Neutrophil (primary cell): ENCODE measurements around the gene NDUFA9.

ENCODE experiments used
- H3K27ac ChIP-seq: fragments of 200-600 bp; sonication (generic); 2 replicates; pipeline ENCODE4 v1.5.1; 2016; ENCODE audit warnings: mild to moderate bottlenecking, moderate library complexity
- H3K27me3 ChIP-seq: fragments of 200-600 bp; sonication (generic); 2 replicates; pipeline ENCODE4 v1.6.0; 2016; ENCODE audit warnings: mild to moderate bottlenecking
- H3K36me3 ChIP-seq: fragments of 200-600 bp; sonication (generic); 2 replicates; pipeline ENCODE4 v1.5.1; 2017
- H3K4me1 ChIP-seq, 2 experiments: fragments of 200-600 bp in 1 of 2; sonication (generic) in 1 of 2; 1 replicate in 1 of 2; 2 replicates in 1 of 2; pipeline versions ENCODE4 v1.5.1 to v1.6.1; 2013 to 2016; ENCODE audit warnings: low read depth in 1 of 2, low read length in 1 of 2, mild to moderate bottlenecking in 1 of 2, moderate library complexity in 1 of 2; ENCODE audit not compliant: control insufficient read depth in 1 of 2, insufficient read depth in 1 of 2
- H3K4me3 ChIP-seq, 2 experiments: fragments of 200-600 bp in 1 of 2; sonication (generic) in 1 of 2; 1 replicate in 1 of 2; 2 replicates in 1 of 2; pipeline ENCODE4 v1.5.1; 2013 to 2016; ENCODE audit warnings: low read depth in 1 of 2, low read length in 1 of 2, mild to moderate bottlenecking in 1 of 2, moderate library complexity in 1 of 2
- H3K9me3 ChIP-seq: fragments of 200-600 bp; sonication (generic); 2 replicates; pipeline ENCODE4 v1.5.1; 2016
- TF ChIP-seq, protein P1 (sequence below): fragments of 200-600 bp; sonication (generic); IDR thresholded peaks from 2 replicates; pipeline ENCODE4 v1.5.1; 2016; ENCODE audit warnings: antibody characterized with exemption

Gene NDUFA9

DNA sequence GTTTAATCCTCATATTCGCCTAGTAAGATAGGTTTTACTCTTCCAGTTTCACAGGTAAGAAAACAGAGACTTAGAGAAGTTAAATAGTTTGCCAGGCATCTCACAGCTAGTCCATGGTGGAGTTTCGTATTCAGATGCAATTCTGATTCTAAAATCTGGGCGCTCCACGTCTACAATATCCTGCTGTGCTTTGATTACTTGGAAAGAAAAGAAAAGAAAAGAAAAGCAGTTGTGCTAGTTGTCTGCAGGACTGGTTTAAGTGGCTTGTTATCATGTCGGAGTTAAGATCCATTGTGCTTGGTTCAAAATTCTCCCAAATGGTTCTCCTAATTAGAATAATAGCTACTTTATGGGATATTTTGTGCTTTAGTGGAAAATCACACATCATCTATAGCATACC, 18.7 kb upstream of the NDUFA9 start:
- TF ChIP-seq, protein P1, sequence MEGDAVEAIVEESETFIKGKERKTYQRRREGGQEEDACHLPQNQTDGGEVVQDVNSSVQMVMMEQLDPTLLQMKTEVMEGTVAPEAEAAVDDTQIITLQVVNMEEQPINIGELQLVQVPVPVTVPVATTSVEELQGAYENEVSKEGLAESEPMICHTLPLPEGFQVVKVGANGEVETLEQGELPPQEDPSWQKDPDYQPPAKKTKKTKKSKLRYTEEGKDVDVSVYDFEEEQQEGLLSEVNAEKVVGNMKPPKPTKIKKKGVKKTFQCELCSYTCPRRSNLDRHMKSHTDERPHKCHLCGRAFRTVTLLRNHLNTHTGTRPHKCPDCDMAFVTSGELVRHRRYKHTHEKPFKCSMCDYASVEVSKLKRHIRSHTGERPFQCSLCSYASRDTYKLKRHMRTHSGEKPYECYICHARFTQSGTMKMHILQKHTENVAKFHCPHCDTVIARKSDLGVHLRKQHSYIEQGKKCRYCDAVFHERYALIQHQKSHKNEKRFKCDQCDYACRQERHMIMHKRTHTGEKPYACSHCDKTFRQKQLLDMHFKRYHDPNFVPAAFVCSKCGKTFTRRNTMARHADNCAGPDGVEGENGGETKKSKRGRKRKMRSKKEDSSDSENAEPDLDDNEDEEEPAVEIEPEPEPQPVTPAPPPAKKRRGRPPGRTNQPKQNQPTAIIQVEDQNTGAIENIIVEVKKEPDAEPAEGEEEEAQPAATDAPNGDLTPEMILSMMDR: no peak
- peaks cover 88% of the 10 kb centered on the region for H3K27me3 ChIP-seq
- no peak overlapping the region for H3K27ac ChIP-seq
- H3K4me3 ChIP-seq: no peak overlapping the region
- H3K9me3 ChIP-seq: no peaks in the 10 kb centered on the region
- peaks cover 0 to 4% of the 10 kb centered on the region in 2 experiments for H3K4me1 ChIP-seq
- no peaks in the 10 kb centered on the region for H3K36me3 ChIP-seq

DNA sequence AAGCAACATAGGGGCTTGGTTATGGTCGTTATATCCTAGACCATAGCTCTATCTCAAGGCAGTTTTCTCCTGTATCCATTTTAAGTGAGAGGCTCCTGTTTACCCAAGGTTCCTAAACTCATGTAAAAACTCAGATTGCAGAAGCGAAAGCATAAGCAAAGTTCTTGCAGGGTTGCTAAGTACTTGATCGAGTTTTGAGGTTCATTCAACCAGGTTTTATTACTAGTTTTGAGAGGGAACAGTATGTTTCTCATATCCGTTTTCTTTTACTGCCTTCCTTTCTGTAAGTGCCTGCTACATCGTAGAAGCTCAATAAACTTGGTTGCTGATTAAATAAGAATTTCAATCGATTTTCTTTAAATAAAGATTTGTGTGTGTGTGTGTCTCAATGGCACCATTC, 5.2 kb upstream of the NDUFA9 start:
- Histone ChIP-seq H3K36me3 (no peaks in the 10 kb centered on the region), H3K27ac (no peak overlapping the region), H3K27me3 (peaks cover 59% of the 10 kb centered on the region), H3K9me3 (no peaks in the 10 kb centered on the region), H3K4me1 (peaks cover 7 to 8% of the 10 kb centered on the region in 2 experiments), H3K4me3 (no peak overlapping the region)
- TF ChIP-seq, protein P1: no peak

DNA sequence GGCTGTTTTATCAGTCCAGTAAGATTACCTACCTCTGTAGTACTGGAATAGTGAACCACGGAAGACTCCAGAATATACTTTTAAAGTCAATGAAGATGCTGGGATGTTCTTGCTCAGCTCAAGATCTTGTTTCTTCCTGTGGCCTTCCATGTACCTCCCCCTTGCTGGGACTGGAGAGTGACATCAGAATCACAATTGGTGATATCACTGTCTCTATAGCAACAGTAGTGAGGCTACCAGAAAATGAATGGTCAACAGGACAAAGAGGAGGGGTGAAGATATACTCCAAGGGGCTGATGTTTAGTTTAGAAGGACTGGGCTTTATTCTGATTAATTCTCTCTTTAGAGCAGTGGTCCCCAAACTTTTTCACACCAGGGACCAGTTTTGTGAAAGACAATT, 3.9 kb upstream of the NDUFA9 start:
- no peak overlapping the region for H3K4me3 ChIP-seq
- peaks cover 17% of the 10 kb centered on the region in 2 experiments for H3K4me1 ChIP-seq
- no peak overlapping the region for H3K27ac ChIP-seq
- no peaks in the 10 kb centered on the region for H3K36me3 ChIP-seq
- H3K9me3 ChIP-seq: no peaks in the 10 kb centered on the region
- peaks cover 53% of the 10 kb centered on the region for H3K27me3 ChIP-seq
- TF ChIP-seq, protein P1: no peak

DNA sequence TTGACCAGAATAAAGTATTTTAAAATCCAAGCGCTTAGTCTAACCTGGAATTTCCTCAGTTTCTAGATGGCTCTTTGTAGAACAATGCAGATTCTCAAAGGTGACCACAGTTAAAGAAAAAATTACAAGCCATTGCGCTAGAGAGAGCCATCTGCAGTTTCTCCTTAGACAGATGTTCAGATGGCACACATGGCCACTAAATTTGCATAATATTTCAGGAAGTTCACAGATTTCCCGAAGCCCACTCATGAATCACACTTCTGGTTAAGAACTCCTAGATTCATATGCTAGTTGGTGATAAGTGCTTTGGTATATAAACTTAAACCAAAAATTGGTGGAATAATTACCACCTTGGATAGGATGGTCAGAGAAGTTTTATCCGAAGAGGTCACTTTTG, 812 bp upstream of the NDUFA9 start:
- Histone ChIP-seq H3K9me3 (no peaks in the 10 kb centered on the region), H3K27ac (peak overlapping the region; percentile 73), H3K4me3 (peak overlapping the region; percentile 85 to 87), H3K36me3 (no peaks in the 10 kb centered on the region), H3K4me1 (peaks cover 19 to 25% of the 10 kb centered on the region in 2 experiments), H3K27me3 (peaks cover 39% of the 10 kb centered on the region)
- TF ChIP-seq, protein P1: no peak

DNA sequence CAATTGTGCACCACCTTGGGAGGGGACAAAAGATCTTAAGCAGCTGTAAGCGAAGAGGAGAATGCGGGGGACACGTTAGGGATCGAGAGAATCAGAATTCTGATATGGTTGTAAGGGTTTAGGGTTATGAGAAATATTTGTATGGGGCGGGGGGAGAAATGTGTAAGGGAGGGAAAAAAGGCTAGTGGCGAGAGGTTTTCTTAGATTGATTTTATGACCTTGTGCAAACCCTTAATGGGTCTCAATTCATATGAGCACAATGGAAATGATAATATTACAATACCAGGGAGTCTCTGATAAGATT, 396 bp downstream of the NDUFA9 start:
- Histone ChIP-seq H3K36me3 (peaks cover 2% of the 10 kb centered on the region), H3K27ac (peak overlapping the region; percentile 73), H3K4me3 (peak overlapping the region; percentile 85 to 87), H3K4me1 (peaks cover 22 to 29% of the 10 kb centered on the region in 2 experiments), H3K27me3 (peaks cover 26% of the 10 kb centered on the region), H3K9me3 (no peaks in the 10 kb centered on the region)
- TF ChIP-seq, protein P1: no peak

DNA sequence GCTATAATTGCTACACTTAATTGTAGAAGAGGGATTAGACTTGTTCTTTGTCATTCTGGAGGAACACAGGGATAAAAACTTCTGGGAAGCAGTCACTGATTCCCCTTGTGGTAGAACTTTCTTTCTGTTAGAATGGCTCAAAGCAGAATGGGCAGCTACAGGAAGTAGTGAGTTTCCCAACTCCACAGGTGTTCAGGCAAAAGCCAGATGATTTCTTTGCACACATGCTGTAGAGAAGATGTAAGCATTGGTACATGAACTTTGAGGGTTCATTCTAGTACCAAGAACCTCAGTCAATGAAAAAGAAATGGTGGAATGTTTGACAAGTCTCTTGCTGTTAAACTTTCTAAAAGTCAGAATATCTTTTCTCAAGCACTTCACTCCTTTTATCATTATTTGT, 4.3 kb downstream of the NDUFA9 start:
- H3K9me3 ChIP-seq: no peaks in the 10 kb centered on the region
- no peak overlapping the region for H3K27ac ChIP-seq
- no peak overlapping the region for H3K4me3 ChIP-seq
- peaks cover 18 to 25% of the 10 kb centered on the region in 2 experiments for H3K4me1 ChIP-seq
- TF ChIP-seq, protein P1: no peak
- H3K36me3 ChIP-seq: peaks cover 40% of the 10 kb centered on the region
- H3K27me3 ChIP-seq: no peaks in the 10 kb centered on the region
